SK-N-SH (cell line): ENCODE measurements around the gene CPA4. TPM values are rescaled to one million over a fixed set of nuclear protein-coding genes. Genes with fewer than 3 reads are reported as not detected.
"Not testable (repeated sequence)": the region's sequence is repeated elsewhere in the genome, so short reads cannot be mapped to it uniquely, and the experiment has no call there.

Experiments
- CTCF ChIA-PET: fragments of 300-600, 350-600 bp; formaldehyde crosslinking; extraction: SDS; loops from one replicate; lab custom pipeline; 2021; lab: Yijun Ruan, JAX
- POLR2A ChIA-PET: fragments of 350-600 bp; sonication (Branson Sonifier 250); formaldehyde crosslinking; extraction: SDS; loops from one replicate; lab custom pipeline; 2020; ENCODE audit warnings: antibody characterized with exemption, inconsistent platforms; lab: Yijun Ruan, JAX
- DNase-seq: peaks from one replicate; pipeline ENCODE4 v3.0.0; 2012
- H2AFZ ChIP-seq: fragments of 200-600 bp; sonication (generic); 2 replicates; pipeline ENCODE4 v1.8.1; 2016; ENCODE audit warnings: antibody characterized with exemption, mild to moderate bottlenecking, low read depth
- H3F3A ChIP-seq: fragments of 200-600 bp; sonication (generic); replicated peaks from 2 replicates; pipeline ENCODE3; 2016; ENCODE audit warnings: antibody characterized with exemption, mild to moderate bottlenecking; ENCODE audit not compliant: insufficient read depth
- H3K27ac ChIP-seq, 2 experiments: fragments of 200-500 bp in 1 of 2; fragments of 200-600 bp in 1 of 2; sonication (Bioruptor generic) in 1 of 2; sonication (generic), shearing (Covaris generic) in 1 of 2; 2 replicates each; pipeline versions ENCODE4 v1.5.1 to v1.6.1; 2014 to 2016; ENCODE audit warnings: low read depth in 2 of 2, inconsistent platforms in 1 of 2, low read length in 1 of 2, mild to moderate bottlenecking in 1 of 2, mixed read lengths in 1 of 2
- H3K27me3 ChIP-seq: fragments of 200-600 bp; sonication (generic), shearing (Covaris generic); 2 replicates; pipeline ENCODE4 v1.6.1; 2016; ENCODE audit warnings: mixed run types; ENCODE audit not compliant: insufficient read depth
- H3K36me3 ChIP-seq, 2 experiments: fragments of 200-500 bp in 1 of 2; fragments of 200-600 bp in 1 of 2; sonication (Bioruptor generic) in 1 of 2; sonication (generic) in 1 of 2; replicated peaks in 1 of 2; 2 replicates each; pipeline versions ENCODE3 to v1.5.1; 2014 to 2016; ENCODE audit warnings: low read length in 1 of 2, mild to moderate bottlenecking in 1 of 2; ENCODE audit not compliant: insufficient read depth in 2 of 2, control insufficient read depth in 1 of 2
- H3K4me1 ChIP-seq, 2 experiments: fragments of 200-500 bp in 1 of 2; fragments of 200-600 bp in 1 of 2; sonication (Bioruptor generic) in 1 of 2; sonication (generic), shearing (Covaris generic) in 1 of 2; 2 replicates each; pipeline versions ENCODE4 v1.5.1 to v1.6.1; 2014 to 2016; ENCODE audit warnings: low read depth in 1 of 2, low read length in 1 of 2, mixed run types in 1 of 2; ENCODE audit not compliant: insufficient read depth in 2 of 2, control insufficient read depth in 1 of 2
- H3K4me2 ChIP-seq: fragments of 200-600 bp; sonication (generic), shearing (Covaris generic); 2 replicates; pipeline ENCODE4 v1.6.1; 2017; ENCODE audit warnings: mixed run types
- H3K4me3 ChIP-seq, 2 experiments: fragments of 200-500 bp in 1 of 2; fragments of 200-600 bp in 1 of 2; sonication (Bioruptor generic) in 1 of 2; sonication (generic), shearing (Covaris generic) in 1 of 2; 2 replicates each; pipeline versions ENCODE4 v1.5.1 to v1.8.1; 2014 to 2016; ENCODE audit warnings: low read depth in 2 of 2, inconsistent platforms in 1 of 2, low read length in 1 of 2, mild to moderate bottlenecking in 1 of 2, mixed read lengths in 1 of 2, moderate library complexity in 1 of 2
- H3K79me2 ChIP-seq: fragments of 200-600 bp; sonication (generic); 2 replicates; pipeline ENCODE4 v1.8.1; 2017; ENCODE audit warnings: mild to moderate bottlenecking; ENCODE audit not compliant: insufficient read depth
- H3K9ac ChIP-seq: fragments of 200-600 bp; sonication (generic); 2 replicates; pipeline ENCODE4 v1.6.1; 2017; ENCODE audit warnings: mixed run types
- H3K9me2 ChIP-seq: fragments of 200-600 bp; sonication (generic); 2 replicates; pipeline ENCODE4 v1.6.1; 2017; ENCODE audit warnings: mixed run types
- H3K9me3 ChIP-seq: fragments of 200-600 bp; sonication (generic); 2 replicates; pipeline ENCODE4 v1.6.1; 2017; ENCODE audit warnings: mixed run types, mild to moderate bottlenecking, moderate library complexity
- H4K20me1 ChIP-seq: fragments of 200-600 bp; sonication (generic); 2 replicates; pipeline ENCODE4 v1.6.1; 2017; ENCODE audit warnings: mild to moderate bottlenecking, mixed run types; ENCODE audit not compliant: insufficient read depth
- EP300 ChIP-seq, 2 experiments: IDR thresholded peaks; 2 replicates each; pipeline versions ENCODE4 v1.4.0 to v1.6.1; 2012; ENCODE audit warnings: borderline replicate concordance in 1 of 2, low read depth in 1 of 2, low read length in 1 of 2
- EZH2phosphoT487 ChIP-seq: fragments of 200-600 bp; sonication (generic); IDR thresholded peaks from 2 replicates; pipeline ENCODE4 v1.6.1; 2017; ENCODE audit warnings: low read depth, mixed run types, mild to moderate bottlenecking, antibody characterized with exemption, moderate library complexity, borderline replicate concordance
- GATA2 ChIP-seq: sonication (generic); formaldehyde crosslinking; IDR thresholded peaks from 2 replicates; pipeline ENCODE4 v1.5.0; 2020; ENCODE audit warnings: mild to moderate bottlenecking, missing genetic modification reagents
- NFIC ChIP-seq: IDR thresholded peaks from 2 replicates; pipeline ENCODE4 v1.4.0; 2012; ENCODE audit warnings: borderline replicate concordance
- NRF1 ChIP-seq: IDR thresholded peaks from 2 replicates; pipeline ENCODE4 v1.6.1; 2012; ENCODE audit warnings: low read depth, mild to moderate bottlenecking, low read length
- POLR2AphosphoS5 ChIP-seq: IDR thresholded peaks from 2 replicates; pipeline ENCODE4 v1.6.1; 2012; ENCODE audit warnings: low read depth, low read length
- USF1 ChIP-seq: IDR thresholded peaks from 2 replicates; pipeline ENCODE4 v1.4.0; 2012; ENCODE audit warnings: low read depth, borderline replicate concordance
- YY1 ChIP-seq: IDR thresholded peaks from 2 replicates; pipeline ENCODE4 v1.4.0; 2012; ENCODE audit warnings: low read depth, mild to moderate bottlenecking
- WGBS: methylation state at CpG from one replicate; pipeline ENCODE4 v1.1.6; 2017; ENCODE audit warnings: low lambda C conversion rate; 5-methylcytosine and 5-hydroxymethylcytosine counted together
- polyA plus RNA-seq, 3 experiments: library from polyadenylated mRNA; depleted of rRNA; stranded (reverse); fragments of >200 nt; gene quantifications; 2 replicates each; pipeline ENCODE4 v1.2.3, GENCODE V29; 2012
- TF ChIP-seq, protein P1 (sequence below): IDR thresholded peaks from 2 replicates; pipeline ENCODE4; 2012

Gene CPA4
- polyA plus RNA-seq, 1 of the 3 experiments (the other 2 are of a cell fraction) = 176 TPM

DNA sequence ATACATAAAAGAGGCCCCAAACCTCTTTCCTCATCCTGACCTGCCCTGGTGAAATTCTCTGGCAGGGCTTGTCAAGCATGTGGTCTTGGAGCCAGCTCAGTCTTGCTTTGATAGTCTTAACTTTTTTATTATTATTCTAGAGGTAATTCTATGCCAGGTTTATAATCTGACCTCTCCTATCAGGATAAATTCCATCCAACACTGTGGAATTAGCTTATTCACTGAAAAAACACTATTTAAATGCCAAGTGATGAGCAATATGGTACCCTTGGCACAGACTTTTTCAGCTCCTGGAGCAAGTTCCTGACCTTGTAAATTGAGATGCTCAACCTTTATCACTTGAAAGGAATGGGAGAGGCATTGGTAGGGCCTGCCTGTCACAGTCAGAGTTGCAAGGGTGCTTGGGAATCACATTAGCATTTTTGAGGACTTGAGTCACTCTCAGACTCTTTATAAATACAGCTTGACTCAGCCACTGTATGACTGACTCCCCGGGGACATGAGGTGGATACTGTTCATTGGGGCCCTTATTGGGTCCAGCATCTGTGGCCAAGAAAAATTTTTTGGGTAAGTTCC lies at the start of gene CPA4 (continued):
- TF ChIP-seq, protein P1, sequence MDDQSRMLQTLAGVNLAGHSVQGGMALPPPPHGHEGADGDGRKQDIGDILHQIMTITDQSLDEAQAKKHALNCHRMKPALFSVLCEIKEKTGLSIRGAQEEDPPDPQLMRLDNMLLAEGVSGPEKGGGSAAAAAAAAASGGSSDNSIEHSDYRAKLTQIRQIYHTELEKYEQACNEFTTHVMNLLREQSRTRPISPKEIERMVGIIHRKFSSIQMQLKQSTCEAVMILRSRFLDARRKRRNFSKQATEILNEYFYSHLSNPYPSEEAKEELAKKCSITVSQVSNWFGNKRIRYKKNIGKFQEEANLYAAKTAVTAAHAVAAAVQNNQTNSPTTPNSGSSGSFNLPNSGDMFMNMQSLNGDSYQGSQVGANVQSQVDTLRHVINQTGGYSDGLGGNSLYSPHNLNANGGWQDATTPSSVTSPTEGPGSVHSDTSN = peak; percentile 93
- TF ChIP-seq EP300 (IDR thresholded peaks at IDR 0.05; ENCODE audit: borderline replicate concordance in 1 of 2, low read depth in 1 of 2, low read length in 1 of 2) (peak in 1 of 2 experiments; percentile 99; a peak in 2 of 4 replicates), NRF1 (no peak), YY1 (peak; percentile 60; the same call in 1 of the 2 replicates), GATA2 (no peak), POLR2AphosphoS5 (peak; percentile 90; the same call in 1 of the 2 replicates), NFIC (peak; percentile 100), EZH2phosphoT487 (no peak), USF1 (no peak)

DNA sequence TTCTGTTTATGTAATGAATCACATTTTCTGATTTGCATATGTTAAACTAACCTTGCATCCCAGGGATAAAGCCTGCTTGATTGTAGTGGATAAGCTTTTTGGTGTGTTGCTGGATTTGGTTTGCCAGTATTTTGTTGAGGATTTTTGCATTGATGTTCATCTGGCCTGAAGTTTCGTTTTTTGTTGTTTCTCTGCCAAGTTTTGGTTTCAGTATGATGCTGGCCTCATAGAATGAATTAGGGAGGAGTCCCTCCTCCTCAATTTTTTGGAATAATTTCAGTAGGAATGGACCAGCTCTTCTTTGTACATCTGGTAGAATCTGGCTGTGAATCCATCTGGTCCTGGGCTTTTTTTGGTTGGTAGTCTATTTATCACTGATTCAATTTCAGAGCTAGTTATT lies 49.5 kb upstream of the CPA4 start:
- H3K36me3 ChIP-seq, DNase-seq, H3K4me3 ChIP-seq, H3K79me2 ChIP-seq, H3K27ac ChIP-seq, POLR2A ChIA-PET, H3K9me2 ChIP-seq, H3F3A ChIP-seq, H3K4me1 ChIP-seq, H3K27me3 ChIP-seq, H3K4me2 ChIP-seq, H3K9me3 ChIP-seq, H3K9ac ChIP-seq, H4K20me1 ChIP-seq, H2AFZ ChIP-seq: not testable (repeated sequence)
- CTCF ChIA-PET = interaction anchor here (0.7 to 1.8 kb wide), 9 partner anchors 34 to 562 kb away, joined by 3 to 7 read pairs (median 3); partner anchors contain the start of gene TMEM209
- 67% methylated on average over 1 of the region's 1 CpG for WGBS

DNA sequence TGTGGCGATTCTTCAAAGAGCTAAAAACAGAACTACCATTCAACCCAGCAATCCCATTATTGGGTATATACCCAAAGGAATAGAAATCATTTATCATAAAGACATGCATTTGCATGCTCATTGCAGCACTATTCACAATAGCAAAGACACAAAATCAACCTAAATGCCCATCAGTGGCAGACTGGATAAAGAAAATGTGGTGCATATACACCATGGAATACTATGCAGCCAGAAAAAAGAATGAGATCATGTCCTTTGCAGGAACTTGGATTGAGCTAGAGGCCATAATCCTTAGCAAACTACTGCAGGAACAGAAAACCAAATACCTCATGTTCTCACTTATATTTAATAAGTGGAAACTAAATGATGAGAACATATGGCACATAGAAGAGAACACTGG lies 46.5 kb upstream of the CPA4 start:
- CTCF ChIA-PET, H3K79me2 ChIP-seq, DNase-seq, H2AFZ ChIP-seq, H3K9ac ChIP-seq, H3K27me3 ChIP-seq, H3F3A ChIP-seq, H3K4me3 ChIP-seq, H3K4me1 ChIP-seq, H3K36me3 ChIP-seq, H3K9me3 ChIP-seq, POLR2A ChIA-PET, H4K20me1 ChIP-seq, H3K27ac ChIP-seq, H3K4me2 ChIP-seq, H3K9me2 ChIP-seq: not testable (repeated sequence)
- WGBS = 33% methylated on average over 1 of the region's 1 CpG

- H3K4me3 ChIP-seq, H3K4me1 ChIP-seq, H3K27me3 ChIP-seq, H3K36me3 ChIP-seq, H3K4me2 ChIP-seq, H2AFZ ChIP-seq, POLR2A ChIA-PET, H3K27ac ChIP-seq, H3K9me2 ChIP-seq, H3K9ac ChIP-seq, CTCF ChIA-PET, H3F3A ChIP-seq, DNase-seq, H3K79me2 ChIP-seq, H4K20me1 ChIP-seq, H3K9me3 ChIP-seq: not testable (repeated sequence)
- WGBS = 69% methylated on average over 5 of the region's 5 CpGs
These were observed 44.1 kb upstream of the CPA4 start for GRCh38 chr7:130248842-130249241.

- H2AFZ ChIP-seq, H3K36me3 ChIP-seq, H3K27ac ChIP-seq, H3F3A ChIP-seq, DNase-seq, H3K4me1 ChIP-seq, H3K9me3 ChIP-seq, H3K79me2 ChIP-seq, H3K9ac ChIP-seq, H4K20me1 ChIP-seq, H3K9me2 ChIP-seq, H3K4me3 ChIP-seq, CTCF ChIA-PET, POLR2A ChIA-PET, H3K4me2 ChIP-seq, H3K27me3 ChIP-seq: not testable (repeated sequence)
- 74% methylated on average over 3 of the region's 3 CpGs for WGBS
These were observed 43.3 kb upstream of the CPA4 start for GRCh38 chr7:130249626-130250025.
